ENCODE measurements around the gene NR6A1.

The NR6A1 gene

DNA sequence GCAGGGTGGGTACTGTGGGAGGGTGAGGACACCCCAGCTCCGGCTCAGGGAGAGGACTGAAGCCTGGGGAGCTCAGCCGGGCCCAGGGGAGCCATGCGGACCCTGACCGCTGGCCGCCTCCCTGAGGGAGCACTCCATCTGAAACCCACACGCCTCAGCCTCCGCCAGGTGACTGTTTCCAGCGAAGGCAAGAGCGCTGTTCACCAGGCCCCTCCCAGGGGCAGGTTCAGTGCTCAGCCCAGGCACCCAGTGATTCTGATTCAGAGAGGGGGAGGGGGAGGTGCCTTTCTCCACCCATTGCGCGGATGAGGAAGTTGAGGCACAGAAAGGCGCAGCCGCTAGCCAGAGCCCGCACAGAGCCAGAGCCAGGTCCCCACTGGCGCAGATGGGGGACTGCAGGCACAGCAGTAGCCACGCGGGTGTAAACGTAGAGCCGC is 293.9 kb downstream of the NR6A1 start:
- Histone ChIP-seq H3K36me3 (ENCODE audit: control insufficient read depth, insufficient read depth, low read length) (no peaks in the 10 kb centered on the region), H3K4me3 (ENCODE audit: low read depth, low read length) (no peak overlapping the region), H3K9me3 (ENCODE audit: control insufficient read depth, low read length) (no peaks in the 10 kb centered on the region), H3K27me3 (ENCODE audit: control insufficient read depth, insufficient read depth, low read length) (peaks cover 4% of the 10 kb centered on the region), H3K4me1 (no peaks in the 10 kb centered on the region), H3K4me2 (ENCODE audit: low read length) (no peak overlapping the region), H3K79me2 (no peaks in the 10 kb centered on the region), H3K9ac (no peak overlapping the region), H2AFZ (no peak overlapping the region), H3K27ac (no peak overlapping the region)
- TF ChIP-seq, protein P1, sequence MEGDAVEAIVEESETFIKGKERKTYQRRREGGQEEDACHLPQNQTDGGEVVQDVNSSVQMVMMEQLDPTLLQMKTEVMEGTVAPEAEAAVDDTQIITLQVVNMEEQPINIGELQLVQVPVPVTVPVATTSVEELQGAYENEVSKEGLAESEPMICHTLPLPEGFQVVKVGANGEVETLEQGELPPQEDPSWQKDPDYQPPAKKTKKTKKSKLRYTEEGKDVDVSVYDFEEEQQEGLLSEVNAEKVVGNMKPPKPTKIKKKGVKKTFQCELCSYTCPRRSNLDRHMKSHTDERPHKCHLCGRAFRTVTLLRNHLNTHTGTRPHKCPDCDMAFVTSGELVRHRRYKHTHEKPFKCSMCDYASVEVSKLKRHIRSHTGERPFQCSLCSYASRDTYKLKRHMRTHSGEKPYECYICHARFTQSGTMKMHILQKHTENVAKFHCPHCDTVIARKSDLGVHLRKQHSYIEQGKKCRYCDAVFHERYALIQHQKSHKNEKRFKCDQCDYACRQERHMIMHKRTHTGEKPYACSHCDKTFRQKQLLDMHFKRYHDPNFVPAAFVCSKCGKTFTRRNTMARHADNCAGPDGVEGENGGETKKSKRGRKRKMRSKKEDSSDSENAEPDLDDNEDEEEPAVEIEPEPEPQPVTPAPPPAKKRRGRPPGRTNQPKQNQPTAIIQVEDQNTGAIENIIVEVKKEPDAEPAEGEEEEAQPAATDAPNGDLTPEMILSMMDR (IDR thresholded peaks at IDR 0.05), result no peak

DNA sequence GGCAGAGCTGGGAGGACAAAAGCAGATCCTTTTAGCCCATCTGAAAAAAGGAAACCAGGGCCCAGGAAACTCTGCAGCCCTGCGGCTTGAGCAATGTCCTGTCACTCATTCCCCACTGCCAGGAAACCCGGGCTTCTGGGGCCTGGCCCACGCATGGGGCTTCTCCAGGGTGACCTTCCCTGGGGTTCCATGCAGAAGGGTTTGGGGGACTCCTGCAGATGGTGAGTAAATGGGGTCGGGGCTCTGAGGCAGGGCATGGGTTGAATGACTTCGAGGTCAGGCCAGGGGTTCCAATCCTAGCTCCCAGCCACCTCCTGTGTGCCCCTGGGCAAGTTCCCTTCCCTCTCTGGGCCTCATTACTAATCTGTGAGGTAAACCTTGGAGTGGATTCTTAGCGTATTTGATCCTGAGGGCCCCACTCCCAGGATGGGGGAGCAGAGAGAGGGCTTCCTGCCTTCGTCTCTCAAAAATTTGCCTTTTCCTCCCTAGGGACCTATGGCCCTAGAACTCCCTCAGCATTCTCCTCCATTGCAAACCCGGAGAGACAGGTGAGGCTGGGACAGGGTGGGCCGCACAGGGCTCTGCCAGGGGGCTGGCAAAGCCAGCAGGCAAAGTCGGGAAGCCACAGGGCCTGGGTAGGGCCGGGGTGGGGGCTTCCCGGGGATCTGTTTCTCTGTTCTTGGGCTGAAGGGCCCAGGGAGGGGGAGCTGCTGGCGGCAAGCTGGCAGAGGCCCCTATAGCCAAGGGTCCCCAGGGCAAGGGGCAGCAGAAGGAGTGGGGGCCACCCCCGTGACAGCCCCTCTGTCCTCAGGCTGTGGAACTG is 295.0 kb downstream of the NR6A1 start:
- no peak overlapping the region for H3K4me3 ChIP-seq (ENCODE audit: low read depth, low read length)
- no peak overlapping the region for H3K4me2 ChIP-seq (ENCODE audit: low read length)
- no peak overlapping the region for H2AFZ ChIP-seq
- H3K36me3 ChIP-seq (ENCODE audit: control insufficient read depth, insufficient read depth, low read length), result no peaks in the 10 kb centered on the region
- H3K27me3 ChIP-seq (ENCODE audit: control insufficient read depth, insufficient read depth, low read length), result peaks cover 4% of the 10 kb centered on the region
- no peak overlapping the region for H3K9ac ChIP-seq
- H3K4me1 ChIP-seq, result no peaks in the 10 kb centered on the region
- TF ChIP-seq, protein P1 (IDR thresholded peaks at IDR 0.05), result no peak
- no peaks in the 10 kb centered on the region for H3K79me2 ChIP-seq
- H3K27ac ChIP-seq, result no peak overlapping the region
- H3K9me3 ChIP-seq (ENCODE audit: control insufficient read depth, low read length), result no peaks in the 10 kb centered on the region

DNA sequence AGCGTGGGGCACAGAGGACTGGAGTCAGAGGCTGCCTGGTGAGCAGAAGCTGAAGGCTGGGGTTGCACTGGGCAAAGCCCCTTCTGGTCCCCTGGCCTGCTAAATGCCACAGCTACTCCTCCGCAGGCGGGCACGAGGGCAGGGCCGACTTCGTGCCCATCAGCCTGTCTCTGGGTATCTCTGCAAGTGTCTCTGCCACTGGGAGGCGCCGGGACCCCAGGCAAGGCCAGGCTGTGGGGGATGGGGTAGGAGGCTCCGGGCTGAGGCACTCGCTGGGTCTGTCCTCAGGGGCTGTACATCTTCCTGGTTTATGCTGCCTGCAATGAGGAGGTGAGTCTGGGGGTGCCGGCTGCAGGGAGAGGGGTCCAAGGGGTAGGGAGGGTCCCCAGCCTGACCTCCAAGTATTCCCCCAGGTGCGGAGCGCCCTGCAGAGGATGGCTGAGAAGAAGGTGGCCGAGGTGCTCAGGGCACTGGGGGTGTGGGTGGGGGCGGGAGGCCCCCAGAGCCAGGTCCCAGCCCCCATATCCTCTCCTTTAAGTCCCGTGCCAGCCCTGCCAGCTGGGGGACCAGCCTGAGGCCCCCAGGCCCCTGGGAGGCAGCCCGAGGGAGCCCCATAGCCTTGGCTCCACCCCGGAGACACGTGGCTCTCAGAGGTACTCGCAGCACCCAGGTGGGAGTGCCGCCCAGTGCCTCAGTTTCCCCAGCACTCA is 295.8 kb downstream of the NR6A1 start:
- H3K27me3 ChIP-seq (ENCODE audit: control insufficient read depth, insufficient read depth, low read length), result peaks cover 4% of the 10 kb centered on the region
- no peaks in the 10 kb centered on the region for H3K36me3 ChIP-seq (ENCODE audit: control insufficient read depth, insufficient read depth, low read length)
- no peak overlapping the region for H3K4me3 ChIP-seq (ENCODE audit: low read depth, low read length)
- H3K9ac ChIP-seq, result no peak overlapping the region
- H3K9me3 ChIP-seq (ENCODE audit: control insufficient read depth, low read length), result no peaks in the 10 kb centered on the region
- TF ChIP-seq, protein P1 (IDR thresholded peaks at IDR 0.05), result no peak
- no peak overlapping the region for H2AFZ ChIP-seq
- no peak overlapping the region for H3K4me2 ChIP-seq (ENCODE audit: low read length)
- H3K4me1 ChIP-seq, result no peaks in the 10 kb centered on the region
- no peak overlapping the region for H3K27ac ChIP-seq
- no peaks in the 10 kb centered on the region for H3K79me2 ChIP-seq

DNA sequence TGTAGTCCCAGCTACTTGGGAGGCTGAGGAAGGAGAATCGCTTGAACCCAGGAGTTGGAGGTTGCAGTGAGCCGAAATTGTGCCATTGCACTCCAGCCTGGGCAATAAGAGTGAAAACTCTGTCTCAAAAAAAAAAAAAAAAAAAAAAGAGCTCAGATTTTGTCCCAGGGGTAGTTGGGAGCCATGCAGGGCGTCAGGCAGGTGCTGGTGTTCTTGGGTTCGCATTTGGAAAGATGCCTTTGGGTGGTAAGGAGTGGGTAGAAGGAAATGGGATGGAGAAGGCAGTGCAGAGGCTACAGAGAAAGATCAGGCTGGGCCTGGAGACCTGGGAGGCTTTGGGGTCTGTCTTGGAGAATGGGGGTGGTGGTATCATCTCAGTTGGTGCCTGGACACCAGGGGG is 297.0 kb downstream of the NR6A1 start:
- Histone ChIP-seq H3K4me1 (peaks cover under 1% of the 10 kb centered on the region), H3K9ac (no peak overlapping the region), H3K36me3 (ENCODE audit: control insufficient read depth, insufficient read depth, low read length) (no peaks in the 10 kb centered on the region), H3K27ac (no peak overlapping the region), H3K4me3 (ENCODE audit: low read depth, low read length) (no peak overlapping the region), H3K27me3 (ENCODE audit: control insufficient read depth, insufficient read depth, low read length) (no peaks in the 10 kb centered on the region), H2AFZ (no peak overlapping the region), H3K79me2 (no peaks in the 10 kb centered on the region), H3K9me3 (ENCODE audit: control insufficient read depth, low read length) (no peaks in the 10 kb centered on the region), H3K4me2 (ENCODE audit: low read length) (no peak overlapping the region)
- TF ChIP-seq, protein P1 (IDR thresholded peaks at IDR 0.05), result no peak

All from parathyroid adenoma (tissue), 2 donors.